Right atrium auricular region (tissue), 2 donors: ENCODE results near the gene MT2A. TPM values are rescaled to one million over a fixed set of nuclear protein-coding genes. Genes with fewer than 3 reads are reported as not detected.

Source experiments
- DNase-seq: peaks from one replicate; pipeline ENCODE4 v3.0.0-alpha.2; 2019; ENCODE audit warnings: low spot score
- H3K27ac ChIP-seq, 2 donors: fragments of 200-600 bp; sonication (generic); 1 replicate in 1 of 2; 2 replicates in 1 of 2; pipeline ENCODE4 v1.5.1; 2016 to 2019
- H3K27me3 ChIP-seq, 2 donors: fragments of 200-600 bp; sonication (generic); one replicate each; pipeline versions ENCODE4 v1.5.1 to v1.6.0; 2017 to 2019
- H3K36me3 ChIP-seq: fragments of 200-600 bp; sonication (generic); one replicate; pipeline ENCODE4 v1.5.1; 2016
- H3K4me1 ChIP-seq, 2 donors: fragments of 200-600 bp; sonication (generic); one replicate each; pipeline versions ENCODE4 v1.5.1 to v1.6.0; 2017 to 2019
- H3K4me3 ChIP-seq, 2 donors: fragments of 200-600 bp; sonication (generic); 1 replicate in 1 of 2; 2 replicates in 1 of 2; pipeline ENCODE4 v1.5.1; 2017 to 2019; ENCODE audit warnings: mild to moderate bottlenecking in 1 of 2, moderate library complexity in 1 of 2
- H3K9me3 ChIP-seq, 2 donors: fragments of 200-600 bp; sonication (generic); one replicate each; pipeline ENCODE4 v1.5.1; 2019
- total RNA-seq, 2 donors: library from RNA; depleted of rRNA; stranded (reverse); fragments of >200 nt; gene quantifications; one replicate each; pipeline ENCODE4 v1.1.0, GENCODE V29; 2016
- TF ChIP-seq, protein P1 (sequence below), 2 donors: fragments of 200-600 bp; sonication (generic); IDR thresholded peaks; one replicate each; pipeline ENCODE4 v1.5.1; 2019; ENCODE audit warnings: antibody characterized with exemption in 2 of 2

MT2A gene
- total RNA-seq, 2 donors from 2014 or later, result 33.3 to 118 TPM

DNA sequence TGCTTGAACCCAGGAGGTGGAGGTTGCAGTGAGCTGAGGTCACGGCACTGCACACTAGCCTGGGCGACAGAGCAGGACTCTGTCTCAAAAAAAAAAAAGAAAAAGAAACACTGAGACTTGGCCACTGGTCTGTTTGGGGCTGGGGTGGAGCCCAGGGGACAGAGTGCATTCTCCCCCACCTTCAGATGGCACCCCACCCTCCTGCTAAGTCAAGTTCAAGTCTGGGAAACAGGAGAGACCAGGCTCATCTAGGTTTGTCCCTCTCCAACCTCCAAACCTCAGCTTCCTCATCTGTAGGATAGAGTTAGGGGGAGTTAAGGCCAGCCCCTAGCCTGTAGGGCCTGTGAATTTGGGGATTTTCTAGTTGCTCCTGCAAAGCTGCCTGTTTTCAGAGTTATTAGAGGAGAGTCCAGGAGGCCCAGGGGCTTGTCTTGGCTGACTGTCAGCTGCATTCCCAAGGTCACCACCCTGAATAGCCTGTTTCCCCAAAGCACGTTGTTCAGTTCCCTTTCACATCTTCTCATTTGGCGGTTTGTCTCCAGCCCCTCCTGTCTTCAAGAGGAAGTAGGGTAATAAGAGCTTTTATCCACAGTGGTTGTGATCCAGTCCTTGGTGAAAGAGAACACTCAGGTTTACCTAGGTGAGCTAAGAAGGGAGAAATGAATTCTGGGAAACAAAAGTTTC, 16.9 kb upstream of the MT2A start:
- no peak overlapping the region for H3K4me3 ChIP-seq
- H3K4me1 ChIP-seq, result peaks cover 0 to 21% of the 10 kb centered on the region in 2 donors
- no peaks in the 10 kb centered on the region for H3K9me3 ChIP-seq
- no peak for DNase-seq
- no peak overlapping the region for H3K27ac ChIP-seq
- no peaks in the 10 kb centered on the region for H3K27me3 ChIP-seq
- TF ChIP-seq, protein P1, sequence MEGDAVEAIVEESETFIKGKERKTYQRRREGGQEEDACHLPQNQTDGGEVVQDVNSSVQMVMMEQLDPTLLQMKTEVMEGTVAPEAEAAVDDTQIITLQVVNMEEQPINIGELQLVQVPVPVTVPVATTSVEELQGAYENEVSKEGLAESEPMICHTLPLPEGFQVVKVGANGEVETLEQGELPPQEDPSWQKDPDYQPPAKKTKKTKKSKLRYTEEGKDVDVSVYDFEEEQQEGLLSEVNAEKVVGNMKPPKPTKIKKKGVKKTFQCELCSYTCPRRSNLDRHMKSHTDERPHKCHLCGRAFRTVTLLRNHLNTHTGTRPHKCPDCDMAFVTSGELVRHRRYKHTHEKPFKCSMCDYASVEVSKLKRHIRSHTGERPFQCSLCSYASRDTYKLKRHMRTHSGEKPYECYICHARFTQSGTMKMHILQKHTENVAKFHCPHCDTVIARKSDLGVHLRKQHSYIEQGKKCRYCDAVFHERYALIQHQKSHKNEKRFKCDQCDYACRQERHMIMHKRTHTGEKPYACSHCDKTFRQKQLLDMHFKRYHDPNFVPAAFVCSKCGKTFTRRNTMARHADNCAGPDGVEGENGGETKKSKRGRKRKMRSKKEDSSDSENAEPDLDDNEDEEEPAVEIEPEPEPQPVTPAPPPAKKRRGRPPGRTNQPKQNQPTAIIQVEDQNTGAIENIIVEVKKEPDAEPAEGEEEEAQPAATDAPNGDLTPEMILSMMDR (IDR thresholded peaks at IDR 0.05), result no peak
- no peaks in the 10 kb centered on the region for H3K36me3 ChIP-seq

- no peak for DNase-seq
- Histone ChIP-seq H3K27me3 (no peaks in the 10 kb centered on the region), H3K36me3 (no peaks in the 10 kb centered on the region), H3K4me3 (no peak overlapping the region), H3K27ac (no peak overlapping the region), H3K4me1 (peaks cover 0 to 21% of the 10 kb centered on the region in 2 donors), H3K9me3 (no peaks in the 10 kb centered on the region)
- TF ChIP-seq, protein P1 (IDR thresholded peaks at IDR 0.05), result no peak
Measured at GRCh38 chr16:56593573-56594291, 14.7 kb upstream of the MT2A start.

GRCh38 chr16:56594292-56594619, 14.1 kb upstream of the MT2A start:
- Histone ChIP-seq H3K4me1 (peaks cover 0 to 16% of the 10 kb centered on the region in 2 donors), H3K36me3 (no peaks in the 10 kb centered on the region), H3K9me3 (no peaks in the 10 kb centered on the region), H3K27me3 (no peaks in the 10 kb centered on the region), H3K27ac (no peak overlapping the region), H3K4me3 (no peak overlapping the region)
- DNase-seq, result no peak
- TF ChIP-seq, protein P1 (IDR thresholded peaks at IDR 0.05), result no peak

GRCh38 chr16:56600398-56600999, 7.9 kb upstream of the MT2A start:
- H3K27me3 ChIP-seq, result no peaks in the 10 kb centered on the region
- no peak overlapping the region for H3K4me3 ChIP-seq
- H3K9me3 ChIP-seq, result no peaks in the 10 kb centered on the region
- H3K36me3 ChIP-seq, result no peaks in the 10 kb centered on the region
- no peak overlapping the region for H3K27ac ChIP-seq
- TF ChIP-seq, protein P1 (IDR thresholded peaks at IDR 0.05), result peak; percentile 27 to 69
- peaks cover 0 to under 1% of the 10 kb centered on the region in 2 donors for H3K4me1 ChIP-seq
- DNase-seq, result no peak

- no peak for DNase-seq
Measured at GRCh38 chr16:56601325-56601724, 7.1 kb upstream of the MT2A start.

More at GRCh38 chr16:56601325-56601724, 7.1 kb upstream of the MT2A start:
- Histone ChIP-seq H3K9me3 (no peaks in the 10 kb centered on the region), H3K27me3 (no peaks in the 10 kb centered on the region), H3K4me3 (no peak overlapping the region), H3K27ac (no peak overlapping the region), H3K4me1 (peaks cover 0 to 9% of the 10 kb centered on the region in 2 donors), H3K36me3 (no peaks in the 10 kb centered on the region)
- TF ChIP-seq, protein P1 (IDR thresholded peaks at IDR 0.05), result no peak
